Fibroblast of peridontal ligament (primary cell): ENCODE data around the gene RNF175.
A peak's percentile ranks its signal among the peaks of the same experiment; 100 is the strongest.
"Not testable (repeated sequence)": the region's sequence is repeated elsewhere in the genome, so short reads cannot be mapped to it uniquely, and the experiment has no call there.

Experiments used
- DNase-seq: peaks from one replicate; pipeline ENCODE4 v3.0.0-alpha.2; 2010; ENCODE audit errors: extremely low read depth

The RNF175 gene

DNA sequence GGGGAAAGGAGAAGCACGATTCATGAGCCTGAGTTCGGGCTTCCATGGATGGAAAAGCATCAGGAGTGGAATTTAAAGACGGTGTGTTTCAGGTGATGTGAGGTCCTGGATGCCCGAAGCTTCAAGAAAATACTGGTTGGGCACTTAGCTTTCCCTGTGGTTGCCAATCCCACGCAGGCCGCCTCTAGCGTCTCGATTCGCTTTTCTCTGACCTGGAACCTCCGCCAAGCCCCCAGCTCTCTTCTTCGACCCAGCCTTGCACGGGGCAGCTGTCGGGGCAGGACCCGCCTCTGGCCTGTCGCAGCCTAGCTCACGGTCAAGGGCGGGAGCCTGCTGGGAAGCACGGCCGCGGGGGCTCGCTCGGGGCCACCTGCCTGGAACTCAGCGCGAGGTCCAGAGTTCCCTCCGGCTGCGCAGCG lies 76.1 kb downstream of the RNF175 start:
- DNase-seq = no peak

DNA sequence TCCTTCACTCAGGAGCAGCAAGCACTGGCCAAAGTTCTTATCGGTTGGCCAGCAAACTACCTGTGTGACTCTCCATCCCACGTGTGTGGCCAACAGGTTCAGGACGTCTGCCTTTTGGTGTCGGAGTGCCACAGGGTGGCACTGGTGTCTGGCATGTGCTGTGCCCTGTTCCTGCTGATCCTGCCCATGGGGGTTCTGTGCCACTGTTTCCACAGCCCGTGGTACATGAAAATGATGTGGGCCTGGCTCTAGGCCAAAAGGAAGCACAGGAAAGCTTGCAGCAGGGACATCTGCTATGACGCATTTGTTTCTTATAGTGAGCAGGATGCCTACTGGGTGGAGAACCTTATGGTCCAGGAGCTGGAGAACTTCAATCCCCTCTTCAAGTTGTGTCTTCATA lies 80.3 kb downstream of the RNF175 start:
- DNase-seq = no peak

DNA sequence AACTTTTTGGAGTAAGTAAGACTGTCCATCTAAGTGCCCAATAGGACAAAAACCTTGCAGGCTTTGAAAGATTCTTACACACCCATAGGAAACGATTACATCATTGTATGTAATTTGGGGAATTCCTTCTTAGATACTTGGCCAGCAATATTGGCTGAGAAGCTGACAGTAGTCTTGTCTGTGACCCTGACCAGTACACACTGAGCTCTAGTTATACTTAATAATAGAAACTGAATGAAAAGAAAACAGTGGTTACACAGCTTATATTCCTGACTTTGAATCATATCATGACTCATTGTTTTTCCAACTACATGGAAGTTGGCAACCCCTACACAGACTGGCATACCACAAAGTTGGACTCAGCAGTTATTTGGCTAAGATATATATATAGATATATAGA lies 82.8 kb downstream of the RNF175 start:
- DNase-seq = peak; percentile 77

DNA sequence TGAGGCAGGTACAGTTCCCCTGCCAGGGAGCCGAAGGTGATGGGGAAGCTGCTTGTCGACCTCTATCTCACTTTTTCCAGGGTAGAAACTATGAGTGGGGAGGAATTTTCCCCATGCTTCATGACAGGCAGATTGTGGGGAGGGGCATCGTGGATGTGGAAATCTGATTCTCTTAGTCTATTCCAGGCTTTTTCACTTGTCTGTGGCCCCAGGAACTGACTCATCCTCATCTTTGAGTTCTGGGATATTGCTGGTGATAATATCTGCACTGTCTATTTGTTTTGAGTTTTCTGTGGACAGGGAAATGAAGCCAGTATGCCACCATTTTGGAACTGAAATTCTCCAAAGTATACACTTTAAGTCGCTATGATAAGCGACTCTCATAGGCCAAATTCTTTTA lies 83.3 kb downstream of the RNF175 start:
- DNase-seq = no peak

DNA sequence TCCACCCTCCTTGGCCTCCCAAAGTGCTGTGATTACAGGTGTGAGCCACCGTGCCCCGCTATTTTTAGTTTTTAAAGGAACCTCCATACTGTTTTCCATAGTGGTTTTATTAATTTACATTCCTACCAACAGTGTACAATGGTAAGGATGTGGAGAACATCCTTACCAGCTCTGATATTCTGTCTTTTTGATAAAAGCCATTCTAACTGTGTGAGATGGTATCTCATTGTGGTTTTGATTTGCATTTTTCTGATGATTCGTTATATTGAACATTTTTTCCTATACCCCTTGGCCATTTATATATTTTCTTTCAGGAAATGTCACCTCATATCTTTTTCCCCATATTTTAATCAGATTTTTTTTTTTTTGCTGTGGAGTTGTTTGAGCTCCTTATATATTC lies 90.0 kb downstream of the RNF175 start:
- no peak for DNase-seq

DNA sequence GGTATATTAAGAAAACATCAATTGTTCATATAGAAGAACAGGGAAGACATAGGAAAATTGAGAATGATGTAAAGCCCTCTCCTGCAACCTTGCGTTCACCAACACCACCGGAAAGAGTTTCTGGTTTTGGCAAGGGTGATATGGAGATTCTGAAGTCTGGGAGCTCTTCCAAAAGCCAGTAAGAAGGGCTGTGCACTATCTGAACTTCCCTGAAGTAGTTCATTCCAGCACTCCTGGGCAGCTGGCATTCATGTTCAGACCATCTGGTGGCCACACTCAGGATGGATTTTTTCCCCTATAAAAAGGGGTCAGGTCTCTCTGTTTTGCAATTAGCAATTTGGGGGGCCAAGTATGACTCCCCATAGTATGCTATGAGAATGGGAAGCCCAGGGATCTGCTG lies 91.2 kb downstream of the RNF175 start:
- no peak for DNase-seq

DNA sequence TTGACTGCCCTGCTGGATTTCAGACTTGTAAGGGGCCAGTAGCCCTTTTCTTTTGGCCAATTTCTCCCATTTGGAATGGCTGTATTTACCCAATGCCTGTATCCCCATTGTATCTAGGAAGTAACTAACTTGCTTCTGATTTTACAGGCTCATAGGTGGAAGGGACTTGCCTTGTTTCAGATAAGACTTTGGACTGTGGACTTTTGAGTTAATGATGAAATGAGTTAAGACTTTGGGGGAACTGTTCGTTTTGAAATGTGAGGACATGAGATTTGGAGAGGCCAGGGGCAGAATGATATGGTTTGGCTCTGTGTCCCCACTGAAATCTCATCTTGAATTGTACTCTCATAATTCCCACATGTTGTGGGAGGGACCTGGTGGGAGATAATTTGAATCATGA lies 93.3 kb downstream of the RNF175 start:
- DNase-seq = not testable (repeated sequence)

DNA sequence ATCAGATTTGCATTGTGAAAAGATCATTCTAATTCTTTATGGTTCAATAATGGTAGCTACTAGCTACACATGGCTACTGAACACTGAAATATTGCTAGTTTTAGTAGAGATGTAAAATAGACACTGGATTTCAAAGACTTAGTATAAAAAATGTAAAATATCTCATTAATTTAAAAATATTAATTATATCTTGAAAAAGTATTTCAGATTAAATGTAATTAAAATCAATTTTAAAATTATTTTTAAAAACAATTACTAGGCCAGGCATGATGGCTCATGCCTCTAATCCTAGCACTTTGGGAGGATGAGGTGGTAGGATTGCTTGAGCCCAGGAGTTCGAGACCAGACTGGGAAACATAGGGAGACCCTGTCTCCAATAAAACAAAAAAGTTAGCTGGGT lies 96.2 kb downstream of the RNF175 start:
- DNase-seq = no peak

DNA sequence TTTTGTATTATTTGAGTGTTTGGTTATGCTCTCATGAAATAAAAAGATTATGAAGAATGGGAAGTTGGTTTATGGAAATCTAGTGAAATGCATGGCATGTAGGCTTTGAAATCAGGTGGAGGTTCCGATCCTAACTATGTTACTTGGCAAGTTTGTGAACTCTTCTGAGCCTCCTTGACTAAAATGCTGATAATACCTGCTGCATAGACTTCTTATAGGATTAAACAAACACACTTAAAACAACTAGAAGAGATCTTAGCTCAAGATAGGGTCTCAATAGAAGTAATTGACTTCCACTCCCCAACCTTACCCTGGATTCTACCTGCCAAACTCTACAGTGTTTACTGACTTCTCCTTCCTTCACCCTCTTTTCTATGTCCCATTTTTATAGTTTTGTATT lies 97.9 kb downstream of the RNF175 start:
- no peak for DNase-seq

DNA sequence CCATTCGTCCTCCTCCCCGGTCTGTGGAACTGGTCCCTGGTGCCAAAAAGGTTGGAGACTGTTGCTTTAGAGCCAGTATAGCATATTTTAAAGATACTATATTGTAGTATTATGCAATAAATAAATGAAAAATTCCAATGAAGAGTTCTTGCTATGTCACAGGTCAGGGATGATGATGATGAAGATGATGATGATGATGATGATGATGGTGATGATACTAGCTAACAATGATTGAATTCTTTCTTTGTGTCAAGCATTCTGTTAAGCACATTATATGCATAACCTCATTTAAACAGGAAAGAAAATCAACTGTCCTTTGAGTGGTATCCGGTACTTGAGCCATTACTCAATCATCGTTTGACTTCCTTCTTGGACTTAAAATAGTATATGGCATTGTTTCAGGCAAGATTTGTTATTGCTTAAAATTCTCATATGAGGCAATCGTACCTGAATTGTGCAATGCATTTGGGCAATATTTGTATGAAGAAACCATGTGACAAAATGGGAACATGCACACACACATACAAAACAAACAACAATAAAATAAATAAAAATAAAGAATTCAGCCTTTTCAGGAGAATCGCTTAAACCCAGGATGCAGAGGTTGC lies 98.5 kb downstream of the RNF175 start:
- DNase-seq = peak; percentile 23
